ENCODE results near the gene SORCS2.

GRCh38 chr4:7415927-7416686 lies 223.8 kb downstream of the SORCS2 start:
- TF ChIP-seq, protein P1, sequence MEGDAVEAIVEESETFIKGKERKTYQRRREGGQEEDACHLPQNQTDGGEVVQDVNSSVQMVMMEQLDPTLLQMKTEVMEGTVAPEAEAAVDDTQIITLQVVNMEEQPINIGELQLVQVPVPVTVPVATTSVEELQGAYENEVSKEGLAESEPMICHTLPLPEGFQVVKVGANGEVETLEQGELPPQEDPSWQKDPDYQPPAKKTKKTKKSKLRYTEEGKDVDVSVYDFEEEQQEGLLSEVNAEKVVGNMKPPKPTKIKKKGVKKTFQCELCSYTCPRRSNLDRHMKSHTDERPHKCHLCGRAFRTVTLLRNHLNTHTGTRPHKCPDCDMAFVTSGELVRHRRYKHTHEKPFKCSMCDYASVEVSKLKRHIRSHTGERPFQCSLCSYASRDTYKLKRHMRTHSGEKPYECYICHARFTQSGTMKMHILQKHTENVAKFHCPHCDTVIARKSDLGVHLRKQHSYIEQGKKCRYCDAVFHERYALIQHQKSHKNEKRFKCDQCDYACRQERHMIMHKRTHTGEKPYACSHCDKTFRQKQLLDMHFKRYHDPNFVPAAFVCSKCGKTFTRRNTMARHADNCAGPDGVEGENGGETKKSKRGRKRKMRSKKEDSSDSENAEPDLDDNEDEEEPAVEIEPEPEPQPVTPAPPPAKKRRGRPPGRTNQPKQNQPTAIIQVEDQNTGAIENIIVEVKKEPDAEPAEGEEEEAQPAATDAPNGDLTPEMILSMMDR (conservative IDR thresholded peaks at IDR 0.05; ENCODE audit: low read depth, low read length): no peak
- TF ChIP-seq EZH2phosphoT487 (IDR thresholded peaks at IDR 0.05; ENCODE audit: borderline replicate concordance, low read length) (no peak), EZH2 (IDR thresholded peaks at IDR 0.05; ENCODE audit: low read length, unreplicated experiment) (no peak)

Measured in PC-3 (cell line).